HepG2 (cell line): ENCODE results near the gene ATP6V0D1. TPM values are rescaled to one million over a fixed set of nuclear protein-coding genes. Genes with fewer than 3 reads are reported as not detected.

Experiments
- ATAC-seq: fragments of 200-7000 bp; cut with Tn5 transposase; 3 replicates; pipeline ENCODE4 v1.9.1; 2020; ENCODE audit warnings: mild to moderate bottlenecking, moderate library complexity
- BruUV-seq: library from RNA; stranded (reverse); fragments of 400-500 nt; replicated peaks from 2 replicates; lab custom pipeline; 2021; lab: Mats Ljungman, UMichigan
- CTCF ChIA-PET: fragments of 300-600 bp; formaldehyde crosslinking; extraction: SDS; loops from one replicate; lab custom pipeline; 2021; ENCODE audit warnings: low total read pairs, inconsistent platforms, low intra/inter-chr PET ratio; lab: Yijun Ruan, JAX
- POLR2A ChIA-PET: fragments of 350-600 bp; sonication (Branson Sonifier 250); formaldehyde crosslinking; loops from one replicate; lab custom pipeline; 2020; ENCODE audit warnings: antibody characterized with exemption, inconsistent platforms; lab: Yijun Ruan, JAX
- DNase-seq: peaks from one replicate; pipeline ENCODE4 v3.0.0-alpha.2; 2015; ENCODE audit warnings: low spot score
- FAIRE-seq: peaks from 3 replicates; lab custom pipeline; 2011; peaks lifted over from hg19 to GRCh38; lab: Jason Lieb, UNC
- H2AFZ ChIP-seq: one replicate; pipeline ENCODE4 v1.6.1; 2011; ENCODE audit warnings: low read length, inconsistent platforms
- H3K27ac ChIP-seq: fragments of 300-600 bp; 3 replicates; pipeline ENCODE4 v1.8.0; 2011; ENCODE audit warnings: mixed run types, mild to moderate bottlenecking, mixed read lengths, low read length, inconsistent platforms; ENCODE audit not compliant: insufficient read depth; ENCODE audit errors: extremely low read length
- H3K27me3 ChIP-seq, 2 experiments: fragments of 200-600 bp in 1 of 2; 2 replicates in 1 of 2; 3 replicates in 1 of 2; pipeline versions ENCODE4 v1.6.0 to v1.8.0; 2011; ENCODE audit warnings: low read length in 2 of 2, mild to moderate bottlenecking in 2 of 2, moderate library complexity in 2 of 2, inconsistent platforms in 1 of 2; ENCODE audit not compliant: insufficient read depth in 2 of 2, control insufficient read depth in 1 of 2
- H3K36me3 ChIP-seq, 2 experiments: fragments of 200-600 bp in 1 of 2; replicated peaks in 1 of 2; 2 replicates in 1 of 2; 3 replicates in 1 of 2; pipeline versions ENCODE4 v1.5.1 to v1.8.0; 2011; ENCODE audit warnings: low read length in 2 of 2, inconsistent platforms in 1 of 2; ENCODE audit not compliant: insufficient read depth in 2 of 2, control insufficient read depth in 1 of 2
- H3K4me1 ChIP-seq: 2 replicates; pipeline ENCODE4 v1.5.1; 2012; ENCODE audit warnings: low read length, inconsistent platforms; ENCODE audit not compliant: insufficient read depth
- H3K4me2 ChIP-seq: 2 replicates; pipeline ENCODE4 v1.6.0; 2011; ENCODE audit warnings: low read depth, low read length, inconsistent platforms
- H3K4me3 ChIP-seq, 3 experiments: fragments of 200-600 bp in 1 of 3; sonication (generic), shearing (Covaris generic) in 1 of 3; replicated peaks in 1 of 3; 2 replicates each; pipeline ENCODE4 v1.5.1; 2011 to 2016; ENCODE audit warnings: low read length in 3 of 3, inconsistent platforms in 2 of 3, low read depth in 2 of 3, mild to moderate bottlenecking in 2 of 3, control low read depth in 1 of 3, mixed read lengths in 1 of 3; ENCODE audit not compliant: insufficient read depth in 1 of 3
- H3K79me2 ChIP-seq: one replicate; pipeline ENCODE4 v1.6.1; 2011; ENCODE audit warnings: low read length, inconsistent platforms; ENCODE audit not compliant: insufficient read depth
- H3K9ac ChIP-seq: 2 replicates; pipeline ENCODE4 v1.6.0; 2011; ENCODE audit warnings: mild to moderate bottlenecking, low read depth, low read length, inconsistent platforms; ENCODE audit not compliant: insufficient read depth
- H3K9me3 ChIP-seq: 2 replicates; pipeline ENCODE4 v1.5.1; 2012; ENCODE audit warnings: mild to moderate bottlenecking, low read length
- H4K20me1 ChIP-seq: 2 replicates; pipeline ENCODE4 v1.6.0; 2011; ENCODE audit warnings: inconsistent platforms, mild to moderate bottlenecking, low read length, moderate library complexity; ENCODE audit not compliant: insufficient read depth
- AKAP8 ChIP-seq: sonication (generic); formaldehyde crosslinking; IDR thresholded peaks from 2 replicates; pipeline ENCODE4 v1.5.1; 2020; ENCODE audit warnings: mild to moderate bottlenecking, missing genetic modification reagents
- IRX3 ChIP-seq: sonication (generic); formaldehyde crosslinking; IDR thresholded peaks from 2 replicates; pipeline ENCODE4 v1.8.1; 2023; ENCODE audit warnings: mild to moderate bottlenecking, low read depth, missing genetic modification reagents, borderline replicate concordance
- NAIF1 ChIP-seq: sonication (generic); formaldehyde crosslinking; IDR thresholded peaks from 2 replicates; pipeline ENCODE4 v1.5.0; 2020; ENCODE audit warnings: mild to moderate bottlenecking, missing genetic modification reagents, borderline replicate concordance
- RNF219 ChIP-seq: sonication (generic); formaldehyde crosslinking; IDR thresholded peaks from 2 replicates; pipeline ENCODE4 v1.5.0; 2020; ENCODE audit warnings: mild to moderate bottlenecking, missing genetic modification reagents
- ZNF841 ChIP-seq: sonication (generic); formaldehyde crosslinking; IDR thresholded peaks from 2 replicates; pipeline ENCODE4 v1.8.1; 2023; ENCODE audit warnings: missing genetic modification reagents, borderline replicate concordance
- ZSCAN12 ChIP-seq: sonication (generic); formaldehyde crosslinking; IDR thresholded peaks from 2 replicates; pipeline ENCODE4 v1.9.0; 2021; ENCODE audit warnings: mild to moderate bottlenecking, missing genetic modification reagents
- WGBS: methylation state at CpG from one replicate; pipeline ENCODE4 v1.1.6; 2017; ENCODE audit warnings: low lambda C conversion rate; 5-methylcytosine and 5-hydroxymethylcytosine counted together
- in situ Hi-C: cut with HindIII; loops from 2 replicates; pipeline ENCODE4 v1.10.0; 2017; ENCODE audit warnings: low pct_unique_long_range_greater_than_20kb; ENCODE audit not compliant: extremely low pct_ligation_motif_present
- intact Hi-C: fragments of 100-400 bp; cut with micrococcal nuclease; formaldehyde crosslinking; loops from one replicate; pipeline ENCODE4 v1.10.0; 2022; ENCODE audit not compliant: unreplicated experiment
- polyA plus RNA-seq, 8 experiments: library from polyadenylated mRNA; depleted of rRNA in 3 of 8; stranded (reverse) in 7 of 8; unstranded in 1 of 8; fragments of >200 nt; fragmentation: Illumina TruSeq in 4 of 8; extraction: Trizol in 4 of 8; gene quantifications; 2 replicates each; pipeline versions ENCODE4 v1.2.1 to v1.2.3, GENCODE V29; 2011 to 2016; ENCODE audit warnings: low read depth in 4 of 8, missing spikeins in 1 of 8, mixed read lengths in 1 of 8; ENCODE audit not compliant: insufficient read depth in 1 of 8
- total RNA-seq, 5 experiments: library from RNA; depleted of rRNA; stranded (reverse); fragments of >200 nt; fragmentation: Illumina TruSeq; extraction: Trizol; gene quantifications; 2 replicates each; pipeline ENCODE4 v1.2.3, GENCODE V29; 2016; ENCODE audit warnings: low read depth in 1 of 5

The ATP6V0D1 gene
- total and polyA plus RNA-seq, 2 of the 13 experiments (the other 11 are each of a cell fraction or from before 2014, with no cell fraction given): 51.1 to 61.3 TPM

- 93% methylated on average over 5 of the region's 5 CpGs for WGBS
Observed at GRCh38 chr16:67433131-67433719, 47.7 kb downstream of the ATP6V0D1 start.

More at GRCh38 chr16:67433131-67433719, 47.7 kb downstream of the ATP6V0D1 start:
- no peak for ATAC-seq
- no peak for FAIRE-seq
- no peak overlapping the region for H3K27ac ChIP-seq
- no peaks in the 10 kb centered on the region for H3K79me2 ChIP-seq
- no peaks in the 10 kb centered on the region for H4K20me1 ChIP-seq
- no TSS peak for BruUV-seq
- H3K4me2 ChIP-seq: peak overlapping the region; percentile 99; the same call in 1 of the 2 replicates
- ChIA-PET POLR2A (interaction anchor here (5.5 kb wide), 1 partner anchor 13 kb away, joined by 182 read pairs; no protein-coding TSS in a partner anchor), CTCF (no interaction called here)
- H3K36me3 ChIP-seq: peaks cover 2 to 8% of the 10 kb centered on the region in 2 experiments; a peak in 2 of 5 replicates
- in situ Hi-C loops (loop anchor here (5.0 kb wide), 1 partner anchor 34 kb away; no protein-coding TSS in a partner anchor), intact Hi-C loops (no loop called here)
- no peaks in the 10 kb centered on the region for H3K9me3 ChIP-seq
- H3K4me1 ChIP-seq: peaks cover 46% of the 10 kb centered on the region
- H3K27me3 ChIP-seq: no peaks in the 10 kb centered on the region; a peak in 1 of 5 replicates
- no peak overlapping the region for H3K9ac ChIP-seq
- H2AFZ ChIP-seq: no peak overlapping the region
- no peak for TF ChIP-seq NAIF1 (CRISPR knock-in tag)
- no peak for TF ChIP-seq RNF219 (CRISPR knock-in tag)
- TF ChIP-seq AKAP8: no peak
- no peak for TF ChIP-seq IRX3 (CRISPR knock-in tag)
- TF ChIP-seq ZSCAN12: no peak
- no peak for TF ChIP-seq ZNF841 (CRISPR knock-in tag)
- DNase-seq: no peak
- H3K4me3 ChIP-seq: no peak overlapping the region
